ENCODE results near the gene CHAT. TPM values are rescaled to one million over a fixed set of nuclear protein-coding genes. Genes with fewer than 3 reads are reported as not detected.

Gene CHAT
- total RNA-seq, 1 experiment from 2014 or later, result not detected

DNA sequence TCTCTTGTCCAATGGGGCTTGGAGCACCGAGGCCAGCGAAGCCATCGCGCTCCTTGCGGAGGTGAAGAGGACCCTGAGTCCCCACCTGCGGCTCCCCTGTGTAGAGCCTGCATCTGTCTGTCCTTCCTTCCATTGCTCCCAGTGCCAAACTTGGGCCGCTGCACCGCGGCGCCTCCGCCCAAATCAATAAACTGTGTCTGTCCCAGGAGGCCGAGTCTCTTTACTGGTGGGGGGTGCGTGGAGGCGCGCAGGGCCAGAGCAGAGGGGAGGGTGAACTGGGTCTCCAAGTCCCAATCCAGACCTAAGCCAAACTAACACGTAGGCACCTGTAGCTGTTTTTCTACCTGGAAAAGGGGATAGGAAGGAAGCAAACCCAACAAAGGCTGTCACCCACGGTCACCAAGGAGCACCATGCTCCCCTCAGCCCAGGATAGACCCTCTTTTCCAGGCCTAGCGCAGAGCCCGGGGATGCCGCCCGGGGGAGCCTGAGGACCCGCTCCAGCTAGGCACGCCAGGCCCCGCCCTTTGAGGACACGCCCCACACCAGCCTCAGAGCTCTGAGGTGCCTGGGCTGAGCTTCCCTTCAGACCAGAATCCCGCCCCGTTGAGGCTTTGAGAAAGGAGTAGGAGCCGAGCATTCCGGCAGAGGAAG lies 1.2 kb upstream of the CHAT start:
- H3K9me2 ChIP-seq (ENCODE audit: insufficient read depth), result no peaks in the 10 kb centered on the region
- no peak overlapping the region for H3K4me3 ChIP-seq
- no peaks in the 10 kb centered on the region for H3K79me2 ChIP-seq (ENCODE audit: low read depth)
- H3K4me2 ChIP-seq, result no peak overlapping the region
- no peaks in the 10 kb centered on the region for H3K9me3 ChIP-seq (ENCODE audit: insufficient read depth, low read depth)
- peaks cover 33% of the 10 kb centered on the region for H3K27me3 ChIP-seq (ENCODE audit: insufficient read depth, low read depth)
- ChIA-PET CTCF (interaction anchor here (0.6 kb wide), 1 partner anchor 44 kb away, joined by 12 read pairs; no protein-coding TSS in a partner anchor), POLR2A (ENCODE audit: unreplicated experiment) (no interaction called here)
- DNase-seq, result no peak
- no peak overlapping the region for H3K27ac ChIP-seq
- BruUV-seq (replicated peaks), result no TSS peak
- H2AFZ ChIP-seq, result no peak overlapping the region
- no peaks in the 10 kb centered on the region for H3K4me1 ChIP-seq (replicated peaks; ENCODE audit: insufficient read depth)
- no peaks in the 10 kb centered on the region for H4K20me1 ChIP-seq (ENCODE audit: insufficient read depth)
- no peaks in the 10 kb centered on the region for H3F3A ChIP-seq (ENCODE audit: insufficient read depth, low read depth)
- no peaks in the 10 kb centered on the region for H3K36me3 ChIP-seq (ENCODE audit: low read depth)
- TF ChIP-seq CTCF (conservative IDR thresholded peaks at IDR 0.05) (no peak), EZH2 (IDR thresholded peaks at IDR 0.05; ENCODE audit: low read depth) (no peak)
- intact Hi-C loops (cut with micrococcal nuclease; ENCODE audit: unreplicated experiment), result no loop called here

GRCh38 chr10:49613165-49613881 lies 514 bp upstream of the CHAT start:
- no peak overlapping the region for H3K4me2 ChIP-seq
- CTCF ChIA-PET, result interaction anchor here (0.6 kb wide), 1 partner anchor 45 kb away, joined by 12 read pairs; no protein-coding TSS in a partner anchor
- no peak overlapping the region for H3K27ac ChIP-seq
- no peaks in the 10 kb centered on the region for H3K4me1 ChIP-seq (replicated peaks; ENCODE audit: insufficient read depth)
- TF ChIP-seq EZH2 (IDR thresholded peaks at IDR 0.05; ENCODE audit: low read depth) (no peak), CTCF (conservative IDR thresholded peaks at IDR 0.05) (no peak)
- no peaks in the 10 kb centered on the region for H3K9me2 ChIP-seq (ENCODE audit: insufficient read depth)
- H3K4me3 ChIP-seq, result no peak overlapping the region
- no peaks in the 10 kb centered on the region for H3K9me3 ChIP-seq (ENCODE audit: insufficient read depth, low read depth)
- no peaks in the 10 kb centered on the region for H3F3A ChIP-seq (ENCODE audit: insufficient read depth, low read depth)
- H3K79me2 ChIP-seq (ENCODE audit: low read depth), result no peaks in the 10 kb centered on the region
- H3K27me3 ChIP-seq (ENCODE audit: insufficient read depth, low read depth), result peaks cover 36% of the 10 kb centered on the region
- no peak for DNase-seq
- no TSS peak for BruUV-seq (replicated peaks)
- no peak overlapping the region for H2AFZ ChIP-seq
- H3K36me3 ChIP-seq (ENCODE audit: low read depth), result no peaks in the 10 kb centered on the region
- no peaks in the 10 kb centered on the region for H4K20me1 ChIP-seq (ENCODE audit: insufficient read depth)
- intact Hi-C loops (cut with micrococcal nuclease; ENCODE audit: unreplicated experiment), result no loop called here
- POLR2A ChIA-PET (ENCODE audit: unreplicated experiment), result no interaction called here

DNA sequence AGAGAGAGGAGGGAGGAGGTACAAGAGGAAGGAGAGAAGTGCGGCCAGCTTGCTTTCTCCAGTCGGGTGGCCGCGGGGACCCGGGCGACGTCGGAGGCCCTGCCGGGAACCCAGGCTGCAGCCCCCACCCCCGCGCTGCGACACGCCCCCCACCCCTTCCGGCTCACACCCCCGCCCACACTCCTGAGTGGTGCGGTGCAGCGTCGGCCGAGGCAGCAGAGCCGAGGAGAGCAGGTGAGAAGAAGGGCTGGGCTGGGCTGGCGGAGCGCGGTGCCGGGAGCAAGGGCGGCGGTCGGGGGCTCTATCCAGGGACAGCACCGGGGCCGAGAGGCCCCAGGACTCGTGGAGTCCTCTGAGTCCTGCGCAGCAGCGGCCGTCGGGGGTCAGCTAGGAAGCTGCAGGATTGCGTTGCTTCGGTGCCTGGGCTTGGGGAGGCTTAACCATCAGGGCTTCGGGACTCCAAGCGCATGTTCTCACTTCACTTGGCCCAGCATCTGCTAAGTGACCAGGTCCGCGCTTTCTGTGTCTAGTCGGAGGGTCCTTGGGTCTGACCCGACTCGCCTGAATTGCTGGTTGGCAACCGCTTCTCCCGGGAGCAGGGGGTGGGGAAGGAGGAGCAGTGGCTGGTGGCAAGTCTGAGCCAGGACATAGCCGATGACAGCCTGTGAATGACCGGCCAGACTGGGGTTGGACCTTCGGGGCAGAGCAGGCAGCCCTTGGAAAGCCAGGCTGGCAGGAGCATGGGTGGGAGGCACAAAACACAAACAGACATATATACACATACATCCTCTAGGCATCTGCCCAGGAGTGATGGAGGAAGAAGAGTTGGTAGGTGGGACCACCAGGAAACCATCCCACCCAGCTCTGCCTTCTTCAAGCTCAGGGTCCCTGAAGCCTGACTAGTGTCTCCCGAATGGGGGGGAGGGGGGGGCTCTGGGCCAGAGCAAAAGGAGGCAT lies 683 bp downstream of the CHAT start:
- no peak for DNase-seq
- POLR2A ChIA-PET (ENCODE audit: unreplicated experiment), result no interaction called here
- no peaks in the 10 kb centered on the region for H3F3A ChIP-seq (ENCODE audit: insufficient read depth, low read depth)
- H4K20me1 ChIP-seq (ENCODE audit: insufficient read depth), result no peaks in the 10 kb centered on the region
- no peak overlapping the region for H3K4me3 ChIP-seq
- no peaks in the 10 kb centered on the region for H3K79me2 ChIP-seq (ENCODE audit: low read depth)
- no TSS peak for BruUV-seq (replicated peaks)
- no peaks in the 10 kb centered on the region for H3K4me1 ChIP-seq (replicated peaks; ENCODE audit: insufficient read depth)
- intact Hi-C loops (cut with micrococcal nuclease; ENCODE audit: unreplicated experiment), result no loop called here
- no peak overlapping the region for H3K27ac ChIP-seq
- H3K4me2 ChIP-seq, result no peak overlapping the region
- no peak for TF ChIP-seq EZH2 (IDR thresholded peaks at IDR 0.05; ENCODE audit: low read depth)
- no peak for TF ChIP-seq CTCF (conservative IDR thresholded peaks at IDR 0.05)
- no peaks in the 10 kb centered on the region for H3K36me3 ChIP-seq (ENCODE audit: low read depth)
- CTCF ChIA-PET, result no interaction called here
- H3K9me2 ChIP-seq (ENCODE audit: insufficient read depth), result no peaks in the 10 kb centered on the region
- no peaks in the 10 kb centered on the region for H3K9me3 ChIP-seq (ENCODE audit: insufficient read depth, low read depth)
- H3K27me3 ChIP-seq (ENCODE audit: insufficient read depth, low read depth), result peaks cover 41% of the 10 kb centered on the region
- no peak overlapping the region for H2AFZ ChIP-seq
